ENCODE results near the gene LY9.

GRCh38 chr1:160795951-160796383 lies at the start of gene LY9:
- TF ChIP-seq CTCF (conservative IDR thresholded peaks at IDR 0.05; ENCODE audit: low read depth, low read length) = no peak
- no peak for TF ChIP-seq EZH2 (IDR thresholded peaks at IDR 0.05; ENCODE audit: low read length, unreplicated experiment)
- no peak for TF ChIP-seq EZH2phosphoT487 (IDR thresholded peaks at IDR 0.05; ENCODE audit: borderline replicate concordance, low read length)
